22Rv1 (cell line): Measurements from ENCODE around the gene EDEM1.

Source experiments
- ZFX ChIP-seq: fragments of 450-650 bp; IDR thresholded peaks from 2 replicates; pipeline ENCODE4 v1.6.1; 2017; ENCODE audit warnings: antibody characterized with exemption, borderline replicate concordance
- TF ChIP-seq, protein P1 (sequence below): fragments of 450-650 bp; IDR thresholded peaks from 2 replicates; pipeline ENCODE4 v1.5.1; 2017; ENCODE audit warnings: mild to moderate bottlenecking

- TF ChIP-seq ZFX, result no peak
- TF ChIP-seq, protein P1, sequence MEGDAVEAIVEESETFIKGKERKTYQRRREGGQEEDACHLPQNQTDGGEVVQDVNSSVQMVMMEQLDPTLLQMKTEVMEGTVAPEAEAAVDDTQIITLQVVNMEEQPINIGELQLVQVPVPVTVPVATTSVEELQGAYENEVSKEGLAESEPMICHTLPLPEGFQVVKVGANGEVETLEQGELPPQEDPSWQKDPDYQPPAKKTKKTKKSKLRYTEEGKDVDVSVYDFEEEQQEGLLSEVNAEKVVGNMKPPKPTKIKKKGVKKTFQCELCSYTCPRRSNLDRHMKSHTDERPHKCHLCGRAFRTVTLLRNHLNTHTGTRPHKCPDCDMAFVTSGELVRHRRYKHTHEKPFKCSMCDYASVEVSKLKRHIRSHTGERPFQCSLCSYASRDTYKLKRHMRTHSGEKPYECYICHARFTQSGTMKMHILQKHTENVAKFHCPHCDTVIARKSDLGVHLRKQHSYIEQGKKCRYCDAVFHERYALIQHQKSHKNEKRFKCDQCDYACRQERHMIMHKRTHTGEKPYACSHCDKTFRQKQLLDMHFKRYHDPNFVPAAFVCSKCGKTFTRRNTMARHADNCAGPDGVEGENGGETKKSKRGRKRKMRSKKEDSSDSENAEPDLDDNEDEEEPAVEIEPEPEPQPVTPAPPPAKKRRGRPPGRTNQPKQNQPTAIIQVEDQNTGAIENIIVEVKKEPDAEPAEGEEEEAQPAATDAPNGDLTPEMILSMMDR, result no peak
These were observed 16.5 kb upstream of the EDEM1 start for GRCh38 chr3:5170975-5171374.
